GM23338 (cell line): ENCODE results near the gene FBL. TPM values are rescaled to one million over a fixed set of nuclear protein-coding genes. Genes with fewer than 3 reads are reported as not detected.

Experiments used
- ATAC-seq: fragments of 200-7000 bp; cut with Tn5 transposase; 3 replicates; pipeline ENCODE4 v1.9.1; 2020
- DNase-seq: peaks from one replicate; pipeline ENCODE4 v3.0.0-alpha.2; 2015; ENCODE audit warnings: low spot score
- H2AFZ ChIP-seq: fragments of 200-600 bp; sonication (generic); 2 replicates; pipeline ENCODE4 v1.8.0; 2016; ENCODE audit warnings: antibody characterized with exemption, mild to moderate bottlenecking, moderate library complexity
- H3F3A ChIP-seq: fragments of 200-600 bp; sonication (generic); replicated peaks from 2 replicates; pipeline ENCODE4 v1.8.0; 2017; ENCODE audit warnings: antibody characterized with exemption, mixed run types, low read depth
- H3K27ac ChIP-seq: fragments of 200-600 bp; sonication (generic); 2 replicates; pipeline ENCODE4 v1.6.1; 2016; ENCODE audit warnings: low read depth
- H3K27me3 ChIP-seq: fragments of 200-600 bp; sonication (generic); 2 replicates; pipeline ENCODE4 v1.8.0; 2016; ENCODE audit warnings: mild to moderate bottlenecking, mixed run types, moderate library complexity; ENCODE audit not compliant: insufficient read depth
- H3K36me3 ChIP-seq: fragments of 200-600 bp; sonication (generic); 2 replicates; pipeline ENCODE4 v1.8.0; 2016; ENCODE audit warnings: mild to moderate bottlenecking; ENCODE audit not compliant: insufficient read depth
- H3K4me1 ChIP-seq: fragments of 200-600 bp; sonication (generic); 2 replicates; pipeline ENCODE4 v1.8.0; 2016; ENCODE audit warnings: mild to moderate bottlenecking, moderate library complexity; ENCODE audit not compliant: insufficient read depth
- H3K4me2 ChIP-seq: fragments of 200-600 bp; sonication (generic); 2 replicates; pipeline ENCODE4 v1.7.1; 2017; ENCODE audit warnings: mixed run types
- H3K4me3 ChIP-seq: fragments of 200-600 bp; sonication (generic); 2 replicates; pipeline ENCODE4 v1.6.1; 2016; ENCODE audit warnings: mixed run types
- H3K79me2 ChIP-seq: fragments of 200-600 bp; sonication (generic); replicated peaks from 2 replicates; pipeline ENCODE4 v1.8.0; 2017; ENCODE audit warnings: mild to moderate bottlenecking; ENCODE audit not compliant: insufficient read depth
- H3K9me2 ChIP-seq: fragments of 200-600 bp; sonication (generic); 2 replicates; pipeline ENCODE4 v1.8.0; 2017; ENCODE audit not compliant: insufficient read depth
- H4K20me1 ChIP-seq: fragments of 200-600 bp; sonication (generic); replicated peaks from 2 replicates; pipeline ENCODE4 v1.8.0; 2017; ENCODE audit warnings: mild to moderate bottlenecking; ENCODE audit not compliant: insufficient read depth
- H3K27ac Mint-ChIP-seq: 2 replicates; pipeline ENCODE4 v1.8.0; 2020; ENCODE audit warnings: inconsistent platforms, mild to moderate bottlenecking, moderate library complexity, mixed read lengths
- H3K27me3 Mint-ChIP-seq: 3 replicates; pipeline ENCODE4 v1.8.0; 2022; ENCODE audit warnings: low read depth, mild to moderate bottlenecking, moderate library complexity, mixed read lengths, inconsistent platforms; ENCODE audit not compliant: insufficient read depth, poor library complexity
- H3K36me3 Mint-ChIP-seq: 3 replicates; pipeline ENCODE4 v1.8.0; 2021; ENCODE audit warnings: low read depth, mild to moderate bottlenecking, inconsistent platforms, moderate library complexity, mixed read lengths
- H3K4me1 Mint-ChIP-seq: 3 replicates; pipeline ENCODE4 v1.8.0; 2020; ENCODE audit warnings: mild to moderate bottlenecking, inconsistent platforms, mixed read lengths
- H3K4me3 Mint-ChIP-seq: 3 replicates; pipeline ENCODE4 v1.8.0; 2021; ENCODE audit warnings: moderate library complexity, mild to moderate bottlenecking, inconsistent platforms, mixed read lengths
- H3K9me3 Mint-ChIP-seq: 3 replicates; pipeline ENCODE4 v1.8.0; 2020; ENCODE audit warnings: moderate library complexity, mild to moderate bottlenecking, inconsistent platforms, mixed read lengths
- CREB1 ChIP-seq: fragments of 250-450 bp; sonication (Bioruptor Pico); IDR thresholded peaks from 2 replicates; pipeline ENCODE4 v1.5.0; 2020; ENCODE audit warnings: low read depth, mild to moderate bottlenecking, moderate library complexity
- EZH2 ChIP-seq: fragments of 200-600 bp; sonication (generic); IDR thresholded peaks from one replicate; pipeline ENCODE4 v1.8.0; 2017; ENCODE audit warnings: antibody characterized with exemption, mild to moderate bottlenecking, low read depth; ENCODE audit not compliant: unreplicated experiment
- EZH2phosphoT487 ChIP-seq: fragments of 200-600 bp; sonication (generic); IDR thresholded peaks from one replicate; pipeline ENCODE4 v1.8.1; 2018; ENCODE audit warnings: antibody characterized with exemption; ENCODE audit not compliant: unreplicated experiment
- JUNB ChIP-seq: IDR thresholded peaks from one replicate; pipeline ENCODE4 v1.6.1; 2016; ENCODE audit warnings: antibody characterized with exemption; ENCODE audit not compliant: unreplicated experiment
- NANOG ChIP-seq: IDR thresholded peaks from 2 replicates; pipeline ENCODE4 v1.6.1; 2016; ENCODE audit warnings: antibody characterized with exemption, borderline replicate concordance
- POLR2AphosphoS5 ChIP-seq: IDR thresholded peaks from 2 replicates; pipeline ENCODE4 v1.6.1; 2016; ENCODE audit warnings: antibody characterized with exemption, low read depth
- STAT1 ChIP-seq: IDR thresholded peaks from one replicate; pipeline ENCODE4 v1.6.1; 2016; ENCODE audit warnings: antibody characterized with exemption; ENCODE audit not compliant: unreplicated experiment
- ZNF114 ChIP-seq: fragments of 250-450 bp; sonication (Bioruptor Pico); IDR thresholded peaks from 2 replicates; pipeline ENCODE4 v1.5.0; 2020; ENCODE audit warnings: mild to moderate bottlenecking, moderate library complexity
- ZNF331 ChIP-seq: fragments of 250-450 bp; sonication (Bioruptor Pico); IDR thresholded peaks from 2 replicates; pipeline ENCODE4 v1.5.0; 2020; ENCODE audit warnings: low read depth, mild to moderate bottlenecking, moderate library complexity
- polyA plus RNA-seq: library from polyadenylated mRNA; unstranded; fragments of >200 nt; fragmentation: Nextera tagmentation; extraction: Ambion mirVana; gene quantifications from 2 replicates; pipeline ENCODE4 v1.2.1, GENCODE V29; 2016
- total RNA-seq: library from RNA; depleted of rRNA; stranded (reverse); fragments of >200 nt; shearing (Covaris generic); gene quantifications from 2 replicates; pipeline ENCODE4 v1.2.3, GENCODE V29; 2014
- TF ChIP-seq, protein P1 (sequence below), 2 experiments: fragments of 200-600 bp in 1 of 2; sonication (generic) in 1 of 2; conservative IDR thresholded peaks; 2 replicates each; pipeline versions ENCODE4 v1.5.1 to v1.6.1; 2016 to 2017; ENCODE audit warnings: antibody characterized with exemption in 2 of 2, low read depth in 2 of 2, mild to moderate bottlenecking in 2 of 2, moderate library complexity in 1 of 2
- TF ChIP-seq, protein P2 (sequence below): IDR thresholded peaks from one replicate; pipeline ENCODE4 v1.6.1; 2018; ENCODE audit warnings: antibody characterized with exemption; ENCODE audit not compliant: unreplicated experiment
- TF ChIP-seq, protein P3 (sequence below): IDR thresholded peaks from 2 replicates; pipeline ENCODE4 v1.6.1; 2016; ENCODE audit warnings: antibody characterized with exemption
- TF ChIP-seq, protein P4 (sequence below): fragments of 250-450 bp; sonication (Bioruptor Pico); IDR thresholded peaks from 2 replicates; pipeline ENCODE4 v1.5.0; 2020; ENCODE audit warnings: mild to moderate bottlenecking, moderate library complexity

FBL gene
- total and polyA plus RNA-seq, 2 experiments from 2014 or later, result 403 to 553 TPM

DNA sequence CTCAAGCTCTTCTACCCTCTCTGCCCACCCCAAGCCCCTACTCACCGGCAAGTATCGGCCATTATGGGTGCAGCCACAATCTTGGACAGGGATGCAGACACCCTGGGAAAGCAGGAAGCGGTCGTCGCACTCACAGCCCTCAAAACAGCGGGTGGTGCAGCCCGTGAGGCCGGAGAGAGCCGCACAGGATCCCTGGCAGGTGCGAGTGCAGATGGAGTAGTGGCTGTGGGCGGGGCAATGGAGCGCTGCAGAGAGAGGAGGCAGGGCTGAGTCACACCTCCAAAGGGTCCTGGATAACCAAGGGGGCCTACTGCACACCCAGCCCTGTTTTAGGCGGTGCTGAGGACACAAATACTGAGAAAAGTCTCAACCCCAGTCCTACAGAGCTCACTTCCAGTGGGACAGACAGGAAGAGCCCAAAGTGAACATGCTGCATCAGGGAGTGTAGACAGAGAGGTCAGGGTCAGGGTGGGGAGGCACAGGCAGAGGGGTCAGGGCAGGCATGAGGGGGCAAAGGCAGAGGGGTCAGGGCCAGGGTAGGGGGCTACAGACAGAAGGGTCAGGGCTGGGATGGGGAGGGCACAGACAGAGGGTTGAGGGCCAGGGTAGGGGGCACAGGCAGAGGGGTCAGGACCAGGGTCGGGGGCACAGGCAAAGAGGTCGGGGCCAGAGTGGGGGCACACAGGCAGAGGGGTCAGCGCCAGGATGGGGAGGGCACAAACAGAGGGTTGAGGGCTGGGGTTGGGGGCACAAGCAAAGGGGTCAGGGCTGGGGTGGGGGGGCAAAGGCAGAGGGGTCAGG lies 24.2 kb upstream of the FBL start:
- no peaks in the 10 kb centered on the region for H3F3A ChIP-seq
- DNase-seq (peak; percentile 91), ATAC-seq (peak; percentile 98)
- H3K36me3 Mint-ChIP-seq, result no peaks in the 10 kb centered on the region
- peaks cover 8% of the 10 kb centered on the region for H3K4me1 Mint-ChIP-seq
- H3K27me3 ChIP-seq, result no peaks in the 10 kb centered on the region
- no peak overlapping the region; the same call in 1 of the 2 replicates for H3K27ac Mint-ChIP-seq
- H3K4me2 ChIP-seq, result peak overlapping the region; percentile 55; the same call in 1 of the 2 replicates
- H3K4me1 ChIP-seq, result no peaks in the 10 kb centered on the region
- peak overlapping the region; percentile 85 for H2AFZ ChIP-seq
- H3K79me2 ChIP-seq, result no peaks in the 10 kb centered on the region
- peaks cover 6% of the 10 kb centered on the region for H3K27me3 Mint-ChIP-seq
- H3K4me3 ChIP-seq, result peak overlapping the region; percentile 39; the same call in 1 of the 2 replicates
- no peak overlapping the region for H3K27ac ChIP-seq
- no peaks in the 10 kb centered on the region for H3K36me3 ChIP-seq
- TF ChIP-seq, protein P1, sequence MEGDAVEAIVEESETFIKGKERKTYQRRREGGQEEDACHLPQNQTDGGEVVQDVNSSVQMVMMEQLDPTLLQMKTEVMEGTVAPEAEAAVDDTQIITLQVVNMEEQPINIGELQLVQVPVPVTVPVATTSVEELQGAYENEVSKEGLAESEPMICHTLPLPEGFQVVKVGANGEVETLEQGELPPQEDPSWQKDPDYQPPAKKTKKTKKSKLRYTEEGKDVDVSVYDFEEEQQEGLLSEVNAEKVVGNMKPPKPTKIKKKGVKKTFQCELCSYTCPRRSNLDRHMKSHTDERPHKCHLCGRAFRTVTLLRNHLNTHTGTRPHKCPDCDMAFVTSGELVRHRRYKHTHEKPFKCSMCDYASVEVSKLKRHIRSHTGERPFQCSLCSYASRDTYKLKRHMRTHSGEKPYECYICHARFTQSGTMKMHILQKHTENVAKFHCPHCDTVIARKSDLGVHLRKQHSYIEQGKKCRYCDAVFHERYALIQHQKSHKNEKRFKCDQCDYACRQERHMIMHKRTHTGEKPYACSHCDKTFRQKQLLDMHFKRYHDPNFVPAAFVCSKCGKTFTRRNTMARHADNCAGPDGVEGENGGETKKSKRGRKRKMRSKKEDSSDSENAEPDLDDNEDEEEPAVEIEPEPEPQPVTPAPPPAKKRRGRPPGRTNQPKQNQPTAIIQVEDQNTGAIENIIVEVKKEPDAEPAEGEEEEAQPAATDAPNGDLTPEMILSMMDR (conservative IDR thresholded peaks at IDR 0.05; ENCODE audit: low read depth in 2 of 2), result no peak
- no peak for TF ChIP-seq EZH2phosphoT487
- TF ChIP-seq, protein P2, sequence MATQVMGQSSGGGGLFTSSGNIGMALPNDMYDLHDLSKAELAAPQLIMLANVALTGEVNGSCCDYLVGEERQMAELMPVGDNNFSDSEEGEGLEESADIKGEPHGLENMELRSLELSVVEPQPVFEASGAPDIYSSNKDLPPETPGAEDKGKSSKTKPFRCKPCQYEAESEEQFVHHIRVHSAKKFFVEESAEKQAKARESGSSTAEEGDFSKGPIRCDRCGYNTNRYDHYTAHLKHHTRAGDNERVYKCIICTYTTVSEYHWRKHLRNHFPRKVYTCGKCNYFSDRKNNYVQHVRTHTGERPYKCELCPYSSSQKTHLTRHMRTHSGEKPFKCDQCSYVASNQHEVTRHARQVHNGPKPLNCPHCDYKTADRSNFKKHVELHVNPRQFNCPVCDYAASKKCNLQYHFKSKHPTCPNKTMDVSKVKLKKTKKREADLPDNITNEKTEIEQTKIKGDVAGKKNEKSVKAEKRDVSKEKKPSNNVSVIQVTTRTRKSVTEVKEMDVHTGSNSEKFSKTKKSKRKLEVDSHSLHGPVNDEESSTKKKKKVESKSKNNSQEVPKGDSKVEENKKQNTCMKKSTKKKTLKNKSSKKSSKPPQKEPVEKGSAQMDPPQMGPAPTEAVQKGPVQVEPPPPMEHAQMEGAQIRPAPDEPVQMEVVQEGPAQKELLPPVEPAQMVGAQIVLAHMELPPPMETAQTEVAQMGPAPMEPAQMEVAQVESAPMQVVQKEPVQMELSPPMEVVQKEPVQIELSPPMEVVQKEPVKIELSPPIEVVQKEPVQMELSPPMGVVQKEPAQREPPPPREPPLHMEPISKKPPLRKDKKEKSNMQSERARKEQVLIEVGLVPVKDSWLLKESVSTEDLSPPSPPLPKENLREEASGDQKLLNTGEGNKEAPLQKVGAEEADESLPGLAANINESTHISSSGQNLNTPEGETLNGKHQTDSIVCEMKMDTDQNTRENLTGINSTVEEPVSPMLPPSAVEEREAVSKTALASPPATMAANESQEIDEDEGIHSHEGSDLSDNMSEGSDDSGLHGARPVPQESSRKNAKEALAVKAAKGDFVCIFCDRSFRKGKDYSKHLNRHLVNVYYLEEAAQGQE, result no peak
- TF ChIP-seq ZNF331 (CRISPR knock-in tag), result no peak
- no peak for TF ChIP-seq ZNF114
- TF ChIP-seq STAT1, result no peak
- TF ChIP-seq, protein P3, sequence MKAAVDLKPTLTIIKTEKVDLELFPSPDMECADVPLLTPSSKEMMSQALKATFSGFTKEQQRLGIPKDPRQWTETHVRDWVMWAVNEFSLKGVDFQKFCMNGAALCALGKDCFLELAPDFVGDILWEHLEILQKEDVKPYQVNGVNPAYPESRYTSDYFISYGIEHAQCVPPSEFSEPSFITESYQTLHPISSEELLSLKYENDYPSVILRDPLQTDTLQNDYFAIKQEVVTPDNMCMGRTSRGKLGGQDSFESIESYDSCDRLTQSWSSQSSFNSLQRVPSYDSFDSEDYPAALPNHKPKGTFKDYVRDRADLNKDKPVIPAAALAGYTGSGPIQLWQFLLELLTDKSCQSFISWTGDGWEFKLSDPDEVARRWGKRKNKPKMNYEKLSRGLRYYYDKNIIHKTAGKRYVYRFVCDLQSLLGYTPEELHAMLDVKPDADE, result no peak
- TF ChIP-seq NANOG, result no peak
- TF ChIP-seq JUNB, result no peak
- TF ChIP-seq POLR2AphosphoS5, result no peak
- no peak for TF ChIP-seq EZH2
- TF ChIP-seq CREB1, result no peak
- TF ChIP-seq, protein P4, sequence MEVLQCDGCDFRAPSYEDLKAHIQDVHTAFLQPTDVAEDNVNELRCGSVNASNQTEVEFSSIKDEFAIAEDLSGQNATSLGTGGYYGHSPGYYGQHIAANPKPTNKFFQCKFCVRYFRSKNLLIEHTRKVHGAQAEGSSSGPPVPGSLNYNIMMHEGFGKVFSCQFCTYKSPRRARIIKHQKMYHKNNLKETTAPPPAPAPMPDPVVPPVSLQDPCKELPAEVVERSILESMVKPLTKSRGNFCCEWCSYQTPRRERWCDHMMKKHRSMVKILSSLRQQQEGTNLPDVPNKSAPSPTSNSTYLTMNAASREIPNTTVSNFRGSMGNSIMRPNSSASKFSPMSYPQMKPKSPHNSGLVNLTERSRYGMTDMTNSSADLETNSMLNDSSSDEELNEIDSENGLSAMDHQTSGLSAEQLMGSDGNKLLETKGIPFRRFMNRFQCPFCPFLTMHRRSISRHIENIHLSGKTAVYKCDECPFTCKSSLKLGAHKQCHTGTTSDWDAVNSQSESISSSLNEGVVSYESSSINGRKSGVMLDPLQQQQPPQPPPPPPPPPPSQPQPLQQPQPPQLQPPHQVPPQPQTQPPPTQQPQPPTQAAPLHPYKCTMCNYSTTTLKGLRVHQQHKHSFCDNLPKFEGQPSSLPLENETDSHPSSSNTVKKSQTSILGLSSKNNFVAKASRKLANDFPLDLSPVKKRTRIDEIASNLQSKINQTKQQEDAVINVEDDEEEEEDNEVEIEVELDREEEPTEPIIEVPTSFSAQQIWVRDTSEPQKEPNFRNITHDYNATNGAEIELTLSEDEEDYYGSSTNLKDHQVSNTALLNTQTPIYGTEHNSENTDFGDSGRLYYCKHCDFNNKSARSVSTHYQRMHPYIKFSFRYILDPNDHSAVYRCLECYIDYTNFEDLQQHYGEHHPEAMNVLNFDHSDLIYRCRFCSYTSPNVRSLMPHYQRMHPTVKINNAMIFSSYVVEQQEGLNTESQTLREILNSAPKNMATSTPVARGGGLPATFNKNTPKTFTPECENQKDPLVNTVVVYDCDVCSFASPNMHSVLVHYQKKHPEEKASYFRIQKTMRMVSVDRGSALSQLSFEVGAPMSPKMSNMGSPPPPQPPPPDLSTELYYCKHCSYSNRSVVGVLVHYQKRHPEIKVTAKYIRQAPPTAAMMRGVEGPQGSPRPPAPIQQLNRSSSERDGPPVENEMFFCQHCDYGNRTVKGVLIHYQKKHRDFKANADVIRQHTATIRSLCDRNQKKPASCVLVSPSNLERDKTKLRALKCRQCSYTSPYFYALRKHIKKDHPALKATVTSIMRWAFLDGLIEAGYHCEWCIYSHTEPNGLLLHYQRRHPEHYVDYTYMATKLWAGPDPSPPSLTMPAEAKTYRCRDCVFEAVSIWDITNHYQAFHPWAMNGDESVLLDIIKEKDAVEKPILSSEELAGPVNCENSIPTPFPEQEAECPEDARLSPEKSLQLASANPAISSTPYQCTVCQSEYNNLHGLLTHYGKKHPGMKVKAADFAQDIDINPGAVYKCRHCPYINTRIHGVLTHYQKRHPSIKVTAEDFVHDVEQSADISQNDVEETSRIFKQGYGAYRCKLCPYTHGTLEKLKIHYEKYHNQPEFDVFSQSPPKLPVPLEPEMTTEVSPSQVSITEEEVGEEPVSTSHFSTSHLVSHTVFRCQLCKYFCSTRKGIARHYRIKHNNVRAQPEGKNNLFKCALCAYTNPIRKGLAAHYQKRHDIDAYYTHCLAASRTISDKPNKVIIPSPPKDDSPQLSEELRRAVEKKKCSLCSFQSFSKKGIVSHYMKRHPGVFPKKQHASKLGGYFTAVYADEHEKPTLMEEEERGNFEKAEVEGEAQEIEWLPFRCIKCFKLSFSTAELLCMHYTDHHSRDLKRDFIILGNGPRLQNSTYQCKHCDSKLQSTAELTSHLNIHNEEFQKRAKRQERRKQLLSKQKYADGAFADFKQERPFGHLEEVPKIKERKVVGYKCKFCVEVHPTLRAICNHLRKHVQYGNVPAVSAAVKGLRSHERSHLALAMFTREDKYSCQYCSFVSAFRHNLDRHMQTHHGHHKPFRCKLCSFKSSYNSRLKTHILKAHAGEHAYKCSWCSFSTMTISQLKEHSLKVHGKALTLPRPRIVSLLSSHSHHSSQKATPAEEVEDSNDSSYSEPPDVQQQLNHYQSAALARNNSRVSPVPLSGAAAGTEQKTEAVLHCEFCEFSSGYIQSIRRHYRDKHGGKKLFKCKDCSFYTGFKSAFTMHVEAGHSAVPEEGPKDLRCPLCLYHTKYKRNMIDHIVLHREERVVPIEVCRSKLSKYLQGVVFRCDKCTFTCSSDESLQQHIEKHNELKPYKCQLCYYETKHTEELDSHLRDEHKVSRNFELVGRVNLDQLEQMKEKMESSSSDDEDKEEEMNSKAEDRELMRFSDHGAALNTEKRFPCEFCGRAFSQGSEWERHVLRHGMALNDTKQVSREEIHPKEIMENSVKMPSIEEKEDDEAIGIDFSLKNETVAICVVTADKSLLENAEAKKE (CRISPR knock-in tag), result no peak
- H3K9me2 ChIP-seq, result no peaks in the 10 kb centered on the region
- H4K20me1 ChIP-seq, result no peaks in the 10 kb centered on the region
- H3K4me3 Mint-ChIP-seq, result peak overlapping the region; percentile 49
- H3K9me3 Mint-ChIP-seq, result no peaks in the 10 kb centered on the region
